AG09319 (cell line): ENCODE measurements around the gene SLC24A3.

Experiments
- DNase-seq: peaks from one replicate; pipeline ENCODE4 v3.0.0-alpha.2; 2010; ENCODE audit warnings: low read depth; ENCODE audit errors: extremely low read depth
- CTCF ChIP-seq: IDR thresholded peaks from 2 replicates; pipeline ENCODE4 v1.5.1; 2011; ENCODE audit warnings: low read depth, mild to moderate bottlenecking, inconsistent platforms, low read length, moderate library complexity

The SLC24A3 gene

GRCh38 chr20:19761326-19761725 lies 548.9 kb downstream of the SLC24A3 start:
- no peak for DNase-seq
- no peak for TF ChIP-seq CTCF

GRCh38 chr20:19761841-19762240 lies 549.4 kb downstream of the SLC24A3 start:
- DNase-seq: no peak
- no peak for TF ChIP-seq CTCF

- no peak for DNase-seq
- no peak for TF ChIP-seq CTCF
These were observed 551.8 kb downstream of the SLC24A3 start for GRCh38 chr20:19764207-19764606.

- no peak for DNase-seq
- TF ChIP-seq CTCF: no peak
These were observed 552.8 kb downstream of the SLC24A3 start for GRCh38 chr20:19765266-19765665.

- DNase-seq: no peak
- no peak for TF ChIP-seq CTCF
These were observed 553.5 kb downstream of the SLC24A3 start for GRCh38 chr20:19765913-19766312.

GRCh38 chr20:19767070-19767469 lies 554.6 kb downstream of the SLC24A3 start:
- no peak for TF ChIP-seq CTCF
- no peak for DNase-seq

- no peak for DNase-seq
These were observed 555.9 kb downstream of the SLC24A3 start for GRCh38 chr20:19768325-19768842.

More at GRCh38 chr20:19768325-19768842, 555.9 kb downstream of the SLC24A3 start:
- TF ChIP-seq CTCF: no peak
